K562 (cell line): ENCODE measurements around the gene TKTL1. TPM values are rescaled to one million over a fixed set of nuclear protein-coding genes. Genes with fewer than 3 reads are reported as not detected.

Experiments used
- ARHGAP35 ChIP-seq: fragments of 450-650 bp; IDR thresholded peaks from 2 replicates; pipeline ENCODE4 v1.6.1; 2018; ENCODE audit not compliant: partially characterized antibody
- CHD1 ChIP-seq: fragments of 200-600 bp; sonication (generic); IDR thresholded peaks from one replicate; pipeline ENCODE4 v1.6.1; 2012; ENCODE audit warnings: mild to moderate bottlenecking, moderate library complexity, low read length, inconsistent platforms
- CSDE1 ChIP-seq, 2 experiments: fragments of 450-650 bp; IDR thresholded peaks; 2 replicates each; pipeline ENCODE4 v1.6.1; 2016; ENCODE audit warnings: mild to moderate bottlenecking in 1 of 2
- GABPA ChIP-seq: fragments of 200-800 bp; sonication (Bioruptor generic); conservative IDR thresholded peaks from 2 replicates; pipeline ENCODE4 v1.6.1; 2016; ENCODE audit warnings: low read depth, missing genetic modification characterization, missing compliant biosample characterization
- JUN ChIP-seq, 2 experiments: sonication (generic) in 1 of 2; formaldehyde crosslinking in 1 of 2; IDR thresholded peaks; 2 replicates each; pipeline versions ENCODE4 v1.6.1 to v1.8.0; 2012 to 2022; ENCODE audit warnings: borderline replicate concordance in 2 of 2, mild to moderate bottlenecking in 2 of 2, improper control_type of control experiment in 1 of 2, low read depth in 1 of 2, low read length in 1 of 2, missing genetic modification reagents in 1 of 2
- KDM1A ChIP-seq, 2 experiments: fragments of 450-650 bp; IDR thresholded peaks; 2 replicates each; pipeline ENCODE4 v1.6.1; 2016; ENCODE audit warnings: mild to moderate bottlenecking in 2 of 2
- LEF1 ChIP-seq: fragments of 450-650 bp; IDR thresholded peaks from 2 replicates; pipeline ENCODE4 v1.6.1; 2016; ENCODE audit warnings: mild to moderate bottlenecking
- MTA2 ChIP-seq: fragments of 450-650 bp; IDR thresholded peaks from 2 replicates; pipeline ENCODE4 v1.6.1; 2016; ENCODE audit warnings: low read depth
- MXI1 ChIP-seq: IDR thresholded peaks from 2 replicates; pipeline ENCODE4 v1.6.1; 2011; ENCODE audit warnings: low read depth, mild to moderate bottlenecking, improper control_type of control experiment, low read length
- NCOA6 ChIP-seq: fragments of 450-650 bp; IDR thresholded peaks from 2 replicates; pipeline ENCODE4 v1.6.1; 2017; ENCODE audit warnings: mild to moderate bottlenecking
- NR3C1 ChIP-seq: sonication (generic); formaldehyde crosslinking; IDR thresholded peaks from 2 replicates; pipeline ENCODE4 v1.8.1; 2022; ENCODE audit warnings: missing genetic modification reagents
- PHTF2 ChIP-seq: fragments of 250-450 bp; sonication (Bioruptor Pico); IDR thresholded peaks from 2 replicates; pipeline ENCODE4 v1.5.0; 2021; ENCODE audit warnings: mild to moderate bottlenecking
- POLR2AphosphoS2 ChIP-seq: IDR thresholded peaks from 2 replicates; pipeline ENCODE4 v1.6.1; 2012; ENCODE audit warnings: low read length, improper control_type of control experiment
- RBBP5 ChIP-seq: fragments of 200-600 bp; sonication (generic); IDR thresholded peaks from 2 replicates; pipeline ENCODE4 v1.6.1; 2012; ENCODE audit warnings: borderline replicate concordance, mild to moderate bottlenecking, low read length, control low read depth, inconsistent platforms; ENCODE audit not compliant: insufficient read depth, poor library complexity, severe bottlenecking
- RBFOX2 ChIP-seq: fragments of 200-400 bp; formaldehyde crosslinking; IDR thresholded peaks from 2 replicates; pipeline ENCODE4 v1.6.1; 2017; ENCODE audit warnings: low read depth, mild to moderate bottlenecking, low read length, moderate library complexity
- RNF2 ChIP-seq: sonication (generic); IDR thresholded peaks from 2 replicates; pipeline ENCODE4 v1.6.1; 2016
- SMARCE1 ChIP-seq: fragments of 450-650 bp; IDR thresholded peaks from 2 replicates; pipeline ENCODE4 v1.7.1; 2016; ENCODE audit warnings: mild to moderate bottlenecking
- ZNF165 ChIP-seq: fragments of 250-450 bp; sonication (Bioruptor Pico); IDR thresholded peaks from 2 replicates; pipeline ENCODE4 v1.4.0; 2020; ENCODE audit warnings: borderline replicate concordance
- ZNF239 ChIP-seq: fragments of 250-450 bp; sonication (Bioruptor Pico); IDR thresholded peaks from 2 replicates; pipeline ENCODE4 v1.4.0; 2020; ENCODE audit warnings: mild to moderate bottlenecking
- ZNF436 ChIP-seq: fragments of 250-450, 450-650 bp; sonication (Bioruptor Pico); formaldehyde crosslinking; IDR thresholded peaks from 2 replicates; pipeline ENCODE4 v1.7.0; 2020; ENCODE audit warnings: mild to moderate bottlenecking
- ZNF551 ChIP-seq: fragments of 250-450 bp; sonication (Bioruptor Pico); IDR thresholded peaks from 2 replicates; pipeline ENCODE4 v1.5.0; 2021; ENCODE audit warnings: mild to moderate bottlenecking, moderate library complexity
- ZNF696 ChIP-seq: fragments of 250-450 bp; sonication (Bioruptor Pico); conservative IDR thresholded peaks from 2 replicates; pipeline ENCODE4 v1.4.0; 2020; ENCODE audit warnings: mild to moderate bottlenecking, moderate library complexity
- polyA plus RNA-seq, 8 experiments: library from polyadenylated mRNA; depleted of rRNA in 4 of 8; stranded (reverse) in 5 of 8; unstranded in 3 of 8; fragments of >200 nt; fragmentation: Nextera tagmentation in 2 of 8; fragmentation: Illumina TruSeq in 1 of 8; extraction: Ambion mirVana in 2 of 8; extraction: Trizol in 1 of 8; gene quantifications; 2 replicates each; pipeline versions ENCODE4 v1.2.1 to v1.2.3, GENCODE V29; 2011 to 2014; ENCODE audit warnings: inconsistent platforms in 1 of 8, missing spikeins in 1 of 8
- total RNA-seq, 7 experiments: library from RNA; depleted of rRNA in 6 of 7; stranded (reverse); fragments of >200 nt in 6 of 7; fragmentation: Illumina TruSeq in 2 of 7; extraction: Trizol in 2 of 7; gene quantifications; 2 replicates each; pipeline versions ENCODE4 v1.2.1 to v1.2.3, GENCODE V29; 2011 to 2021; ENCODE audit warnings: low replicate concordance in 1 of 7
- TF ChIP-seq, protein P1 (sequence below): IDR thresholded peaks from 3 replicates; pipeline ENCODE4 v1.6.1; 2011; ENCODE audit warnings: borderline replicate concordance, mild to moderate bottlenecking; ENCODE audit not compliant: insufficient read length, insufficient read depth
- TF ChIP-seq, protein P2 (sequence below): IDR thresholded peaks from 2 replicates; pipeline ENCODE4 v1.6.1; 2011; ENCODE audit not compliant: insufficient read length; ENCODE audit errors: extremely low read depth
- TF ChIP-seq, protein P3 (sequence below): fragments of 450-650 bp; formaldehyde crosslinking; IDR thresholded peaks from 2 replicates; pipeline ENCODE4 v1.4.0; 2020; ENCODE audit warnings: mild to moderate bottlenecking, moderate library complexity

Gene TKTL1
- total and polyA plus RNA-seq, 9 of the 15 experiments (the other 6 are each of a cell fraction or from before 2014, with no cell fraction given): 0.18 to 0.71 (median 0.38) TPM

DNA sequence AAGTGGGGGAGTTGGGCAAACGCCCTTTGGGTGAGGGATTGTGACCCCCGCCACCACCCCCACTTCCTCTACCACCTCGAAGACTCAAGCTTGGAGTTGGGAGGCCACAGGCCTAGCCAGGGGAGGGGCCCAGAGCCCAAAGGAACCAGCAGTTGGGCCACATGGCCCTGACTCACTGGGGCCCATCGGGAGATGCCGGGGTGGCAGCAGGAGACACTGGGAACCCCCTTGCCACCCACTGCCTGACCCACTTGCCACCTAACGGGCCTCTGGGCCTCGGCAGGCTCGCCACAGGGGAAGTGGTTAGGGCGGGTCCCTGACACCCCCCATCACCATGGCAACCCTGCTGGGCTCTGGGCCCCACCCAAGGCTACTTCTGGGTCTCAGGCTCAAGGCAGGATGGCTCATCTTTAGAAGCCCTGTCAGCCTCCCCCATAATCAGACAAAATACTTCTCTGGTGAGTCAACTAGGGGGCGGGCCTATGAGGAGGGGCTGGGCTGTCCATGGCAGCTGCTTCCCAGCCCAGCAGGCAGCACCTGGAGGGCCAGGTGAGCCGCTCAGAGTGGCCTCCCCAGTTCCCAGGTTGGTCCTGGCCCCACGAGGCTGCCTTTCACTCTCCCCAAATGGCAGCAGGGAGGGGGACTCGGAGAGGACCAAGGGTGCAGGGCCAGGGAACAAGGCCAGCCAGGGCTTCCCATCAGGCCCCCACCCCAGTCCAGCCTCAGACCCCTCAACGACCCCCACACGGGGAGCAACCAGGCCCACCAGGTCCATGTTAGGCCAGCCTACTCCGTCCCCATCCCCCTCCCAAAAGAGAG lies 73.2 kb downstream of the TKTL1 start (continued):
- TF ChIP-seq PHTF2 (CRISPR knock-in tag) (no peak), MTA2 (no peak), ZNF696 (CRISPR knock-in tag) (no peak), JUN (IDR thresholded peaks at IDR 0.05; ENCODE audit: borderline replicate concordance, low read depth, low read length) (peak; percentile 79), JUN (CRISPR knock-in tag; IDR thresholded peaks at IDR 0.05; ENCODE audit: borderline replicate concordance) (no peak; the same call in 1 of the 2 replicates), ZNF551 (no peak), LEF1 (no peak), MXI1 (peak; percentile 55; the same call in 1 of the 2 replicates), GABPA (no peak), ZNF165 (CRISPR knock-in tag) (no peak), SMARCE1 (0 out of 2 replicates have a peak, but pooled peaks have one; percentile 14), RBBP5 (no peak), RBFOX2 (peak; percentile 77), NCOA6 (no peak), ZNF436 (CRISPR knock-in tag) (no peak), CHD1 (no peak), KDM1A (IDR thresholded peaks at IDR 0.05) (peak in 1 of 2 experiments; percentile 54; a peak in 3 of 4 replicates), ARHGAP35 (no peak), ZNF239 (no peak), CSDE1 (IDR thresholded peaks at IDR 0.05) (peak in 1 of 2 experiments; percentile 89; a peak in 2 of 4 replicates), RNF2 (no peak; the same call in 1 of the 2 replicates), NR3C1 (CRISPR knock-in tag) (no peak), POLR2AphosphoS2 (no peak; the same call in 1 of the 2 replicates)
- TF ChIP-seq, protein P1, sequence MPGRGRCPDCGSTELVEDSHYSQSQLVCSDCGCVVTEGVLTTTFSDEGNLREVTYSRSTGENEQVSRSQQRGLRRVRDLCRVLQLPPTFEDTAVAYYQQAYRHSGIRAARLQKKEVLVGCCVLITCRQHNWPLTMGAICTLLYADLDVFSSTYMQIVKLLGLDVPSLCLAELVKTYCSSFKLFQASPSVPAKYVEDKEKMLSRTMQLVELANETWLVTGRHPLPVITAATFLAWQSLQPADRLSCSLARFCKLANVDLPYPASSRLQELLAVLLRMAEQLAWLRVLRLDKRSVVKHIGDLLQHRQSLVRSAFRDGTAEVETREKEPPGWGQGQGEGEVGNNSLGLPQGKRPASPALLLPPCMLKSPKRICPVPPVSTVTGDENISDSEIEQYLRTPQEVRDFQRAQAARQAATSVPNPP: no peak
- TF ChIP-seq, protein P2, sequence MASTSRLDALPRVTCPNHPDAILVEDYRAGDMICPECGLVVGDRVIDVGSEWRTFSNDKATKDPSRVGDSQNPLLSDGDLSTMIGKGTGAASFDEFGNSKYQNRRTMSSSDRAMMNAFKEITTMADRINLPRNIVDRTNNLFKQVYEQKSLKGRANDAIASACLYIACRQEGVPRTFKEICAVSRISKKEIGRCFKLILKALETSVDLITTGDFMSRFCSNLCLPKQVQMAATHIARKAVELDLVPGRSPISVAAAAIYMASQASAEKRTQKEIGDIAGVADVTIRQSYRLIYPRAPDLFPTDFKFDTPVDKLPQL: no peak
- TF ChIP-seq, protein P3, sequence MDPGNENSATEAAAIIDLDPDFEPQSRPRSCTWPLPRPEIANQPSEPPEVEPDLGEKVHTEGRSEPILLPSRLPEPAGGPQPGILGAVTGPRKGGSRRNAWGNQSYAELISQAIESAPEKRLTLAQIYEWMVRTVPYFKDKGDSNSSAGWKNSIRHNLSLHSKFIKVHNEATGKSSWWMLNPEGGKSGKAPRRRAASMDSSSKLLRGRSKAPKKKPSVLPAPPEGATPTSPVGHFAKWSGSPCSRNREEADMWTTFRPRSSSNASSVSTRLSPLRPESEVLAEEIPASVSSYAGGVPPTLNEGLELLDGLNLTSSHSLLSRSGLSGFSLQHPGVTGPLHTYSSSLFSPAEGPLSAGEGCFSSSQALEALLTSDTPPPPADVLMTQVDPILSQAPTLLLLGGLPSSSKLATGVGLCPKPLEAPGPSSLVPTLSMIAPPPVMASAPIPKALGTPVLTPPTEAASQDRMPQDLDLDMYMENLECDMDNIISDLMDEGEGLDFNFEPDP (CRISPR knock-in tag): no peak
